ENCODE measurements around the gene GBP3. TPM values are rescaled to one million over a fixed set of nuclear protein-coding genes. Genes with fewer than 3 reads are reported as not detected.

The GBP3 gene
- total and polyA plus RNA-seq, 2 donors (not counting 1 experiment from before 2014, with no cell fraction given), result 9.3 to 16.4 TPM

DNA sequence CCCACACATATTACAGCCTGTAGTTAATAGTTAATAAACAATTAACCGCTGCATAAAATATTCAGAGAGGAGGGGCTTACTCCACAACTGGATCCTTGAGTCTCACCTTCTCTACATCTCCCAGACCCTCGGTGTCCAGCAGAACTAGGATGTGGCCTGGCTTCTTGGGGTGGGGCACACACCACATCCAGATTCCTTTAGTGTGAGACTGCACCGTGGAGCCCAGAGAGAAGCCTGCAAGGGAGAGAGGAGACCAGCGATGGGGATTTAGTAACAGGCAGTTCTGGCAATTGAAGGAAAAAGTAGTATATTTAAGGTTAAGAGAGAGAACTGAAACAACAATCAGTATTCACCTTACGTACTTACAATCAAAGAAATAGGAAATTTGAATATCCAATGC is 37.4 kb upstream of the GBP3 start:
- no CpG with 5 or more reads among the region's 5 CpGs for WGBS (ENCODE audit: insufficient coverage)
- Histone ChIP-seq H4K20me1 (ENCODE audit: control insufficient read depth, insufficient read depth, low read length, poor library complexity, severe bottlenecking) (no peaks in the 10 kb centered on the region), H3K9me3 (ENCODE audit: control extremely low read depth in 1 of 3, control insufficient read depth in 2 of 3, insufficient read depth in 1 of 3, low read length in 2 of 3) (no peaks in the 10 kb centered on the region), H3K27ac (ENCODE audit: low read length in 2 of 2) (no peak overlapping the region), H3K4me2 (replicated peaks; ENCODE audit: low read depth, low read length, poor library complexity, severe bottlenecking) (no peak overlapping the region), H3K36me3 (replicated peaks in 1 of 2; ENCODE audit: control extremely low read depth in 1 of 2, control insufficient read depth in 1 of 2, extremely low read depth in 1 of 2, insufficient read depth in 2 of 2, low read length in 1 of 2) (peaks cover 0 to 32% of the 10 kb centered on the region in 2 experiments), H3K9ac (ENCODE audit: low read length) (no peak overlapping the region), H2AFZ (ENCODE audit: insufficient read depth, low read depth, low read length, poor library complexity, severe bottlenecking) (no peak overlapping the region), H3K79me2 (ENCODE audit: control insufficient read depth, insufficient read depth, low read length) (peaks cover 11% of the 10 kb centered on the region), H3K4me1 (ENCODE audit: control insufficient read depth in 2 of 2, insufficient read depth in 2 of 2, low read length in 2 of 2) (peaks cover 12 to 17% of the 10 kb centered on the region in 2 donors), H3K4me3 (ENCODE audit: control extremely low read depth in 1 of 5, extremely low read depth in 1 of 5, insufficient read depth in 1 of 5, low read depth in 2 of 5, low read length in 4 of 5) (no peak overlapping the region), H3K27me3 (replicated peaks in 1 of 4; ENCODE audit: control extremely low read depth in 1 of 4, control insufficient read depth in 3 of 4, insufficient read depth in 4 of 4, low read length in 3 of 4) (no peaks in the 10 kb centered on the region)
- no peak overlapping the region for H3K4me3 Mint-ChIP-seq
- no peak for DNase-seq
- H3K27ac Mint-ChIP-seq, result no peak overlapping the region
- ChIA-PET POLR2A (no interaction called here), CTCF (no interaction called here)
- no peaks in the 10 kb centered on the region for H3K27me3 Mint-ChIP-seq
- TF ChIP-seq, protein P1, sequence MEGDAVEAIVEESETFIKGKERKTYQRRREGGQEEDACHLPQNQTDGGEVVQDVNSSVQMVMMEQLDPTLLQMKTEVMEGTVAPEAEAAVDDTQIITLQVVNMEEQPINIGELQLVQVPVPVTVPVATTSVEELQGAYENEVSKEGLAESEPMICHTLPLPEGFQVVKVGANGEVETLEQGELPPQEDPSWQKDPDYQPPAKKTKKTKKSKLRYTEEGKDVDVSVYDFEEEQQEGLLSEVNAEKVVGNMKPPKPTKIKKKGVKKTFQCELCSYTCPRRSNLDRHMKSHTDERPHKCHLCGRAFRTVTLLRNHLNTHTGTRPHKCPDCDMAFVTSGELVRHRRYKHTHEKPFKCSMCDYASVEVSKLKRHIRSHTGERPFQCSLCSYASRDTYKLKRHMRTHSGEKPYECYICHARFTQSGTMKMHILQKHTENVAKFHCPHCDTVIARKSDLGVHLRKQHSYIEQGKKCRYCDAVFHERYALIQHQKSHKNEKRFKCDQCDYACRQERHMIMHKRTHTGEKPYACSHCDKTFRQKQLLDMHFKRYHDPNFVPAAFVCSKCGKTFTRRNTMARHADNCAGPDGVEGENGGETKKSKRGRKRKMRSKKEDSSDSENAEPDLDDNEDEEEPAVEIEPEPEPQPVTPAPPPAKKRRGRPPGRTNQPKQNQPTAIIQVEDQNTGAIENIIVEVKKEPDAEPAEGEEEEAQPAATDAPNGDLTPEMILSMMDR (IDR thresholded peaks at IDR 0.05), result no peak
- no peak for TF ChIP-seq EZH2 (IDR thresholded peaks at IDR 0.05; ENCODE audit: borderline replicate concordance, insufficient read depth, low read depth, low read length, poor library complexity, severe bottlenecking)
- intact Hi-C loops (cut with micrococcal nuclease), result loop anchor here (5.0 kb wide), 1 partner anchor 38 kb away; the partner anchor contains the start of gene GBP3
- H3K9me3 Mint-ChIP-seq (ENCODE audit: insufficient read depth), result no peaks in the 10 kb centered on the region
- peaks cover 30% of the 10 kb centered on the region for H3K4me1 Mint-ChIP-seq
- ATAC-seq (ENCODE audit: low read depth), result no peak

DNA sequence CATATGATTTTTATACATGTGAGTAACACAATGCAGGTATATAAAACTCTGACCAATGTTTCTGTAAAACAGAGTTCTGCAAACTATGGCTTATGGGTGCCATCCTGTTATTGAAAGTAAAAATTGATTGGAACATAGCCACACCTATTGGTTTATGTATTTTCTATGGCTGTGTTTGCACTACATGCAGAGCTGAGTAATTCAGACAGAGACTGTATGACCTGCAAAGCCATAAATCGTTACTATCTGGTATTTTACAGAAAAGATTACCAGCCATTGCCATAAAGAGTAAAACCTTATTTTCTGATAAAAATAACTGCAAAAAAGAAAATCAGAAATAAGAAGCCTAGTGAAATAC is 29.3 kb upstream of the GBP3 start:
- no peaks in the 10 kb centered on the region for H3K4me1 ChIP-seq (ENCODE audit: control insufficient read depth in 2 of 2, insufficient read depth in 2 of 2, low read length in 2 of 2)
- no peak for ATAC-seq (ENCODE audit: low read depth)
- POLR2A ChIA-PET, result no interaction called here
- DNase-seq, result no peak
- Mint-ChIP-seq H3K4me3 (no peak overlapping the region), H3K4me1 (no peaks in the 10 kb centered on the region), H3K9me3 (ENCODE audit: insufficient read depth) (no peaks in the 10 kb centered on the region), H3K27ac (no peak overlapping the region), H3K27me3 (no peaks in the 10 kb centered on the region)
- H3K4me2 ChIP-seq (replicated peaks; ENCODE audit: low read depth, low read length, poor library complexity, severe bottlenecking), result no peak overlapping the region
- CTCF ChIA-PET, result no interaction called here
- peaks cover 0 to 32% of the 10 kb centered on the region in 2 experiments for H3K36me3 ChIP-seq (replicated peaks in 1 of 2; ENCODE audit: control extremely low read depth in 1 of 2, control insufficient read depth in 1 of 2, extremely low read depth in 1 of 2, insufficient read depth in 2 of 2, low read length in 1 of 2)
- H3K4me3 ChIP-seq (ENCODE audit: control extremely low read depth in 1 of 5, extremely low read depth in 1 of 5, insufficient read depth in 1 of 5, low read depth in 2 of 5, low read length in 4 of 5), result no peak overlapping the region
- H3K27ac ChIP-seq (ENCODE audit: low read length in 2 of 2), result no peak overlapping the region
- H3K9ac ChIP-seq (ENCODE audit: low read length), result no peak overlapping the region
- intact Hi-C loops (cut with micrococcal nuclease), result no loop called here
- WGBS (ENCODE audit: insufficient coverage), result no CpG with 5 or more reads among the region's 1 CpG
- H3K79me2 ChIP-seq (ENCODE audit: control insufficient read depth, insufficient read depth, low read length), result no peaks in the 10 kb centered on the region
- no peaks in the 10 kb centered on the region for H3K9me3 ChIP-seq (ENCODE audit: control extremely low read depth in 1 of 3, control insufficient read depth in 2 of 3, insufficient read depth in 1 of 3, low read length in 2 of 3)
- no peak overlapping the region for H2AFZ ChIP-seq (ENCODE audit: insufficient read depth, low read depth, low read length, poor library complexity, severe bottlenecking)
- TF ChIP-seq, protein P1 (IDR thresholded peaks at IDR 0.05), result no peak
- TF ChIP-seq EZH2 (IDR thresholded peaks at IDR 0.05; ENCODE audit: borderline replicate concordance, insufficient read depth, low read depth, low read length, poor library complexity, severe bottlenecking), result no peak
- H3K27me3 ChIP-seq (replicated peaks in 1 of 4; ENCODE audit: control extremely low read depth in 1 of 4, control insufficient read depth in 3 of 4, insufficient read depth in 4 of 4, low read length in 3 of 4), result no peaks in the 10 kb centered on the region
- no peaks in the 10 kb centered on the region for H4K20me1 ChIP-seq (ENCODE audit: control insufficient read depth, insufficient read depth, low read length, poor library complexity, severe bottlenecking)

Data from B cell (primary cell).